Heart left ventricle (tissue), 16 donors: ENCODE data around the gene CNTFR. TPM values are rescaled to one million over a fixed set of nuclear protein-coding genes. Genes with fewer than 3 reads are reported as not detected.

Experiments
- ATAC-seq, 4 donors: fragments of 200-7000 bp; cut with Tn5 transposase; one replicate each; pipeline ENCODE4 v1.9.1; 2020 to 2022; ENCODE audit warnings: moderate library complexity in 4 of 4, mild to moderate bottlenecking in 3 of 4, moderate number of reproducible peaks in 1 of 4
- DNase-seq, 5 donors: peaks; one replicate each; pipeline ENCODE4 v3.0.0-alpha.2; 2020
- H3K27ac ChIP-seq, 12 donors: fragments of 200-600 bp; sonication (generic) in 4 of 12; one replicate each; pipeline versions ENCODE4 v1.5.0 to v1.8.0; 2016 to 2022; ENCODE audit warnings: mild to moderate bottlenecking in 2 of 12
- H3K27me3 ChIP-seq, 9 donors: fragments of 200-600 bp; sonication (generic) in 2 of 9; one replicate each; pipeline versions ENCODE4 v1.5.1 to v1.8.0; 2016 to 2022; ENCODE audit warnings: mild to moderate bottlenecking in 3 of 9
- H3K36me3 ChIP-seq, 9 donors: fragments of 200-600 bp; sonication (generic) in 2 of 9; one replicate each; pipeline versions ENCODE4 v1.5.0 to v1.8.0; 2018 to 2022; ENCODE audit warnings: mild to moderate bottlenecking in 2 of 9
- H3K4me1 ChIP-seq, 12 donors: fragments of 200-600 bp; sonication (generic) in 4 of 12; one replicate each; pipeline versions ENCODE4 v1.5.0 to v1.8.0; 2016 to 2022; ENCODE audit warnings: mild to moderate bottlenecking in 3 of 12
- H3K4me3 ChIP-seq, 12 donors: fragments of 200-600 bp; sonication (generic) in 4 of 12; one replicate each; pipeline versions ENCODE4 v1.5.0 to v1.8.0; 2017 to 2022; ENCODE audit warnings: mild to moderate bottlenecking in 9 of 12, moderate library complexity in 4 of 12
- H3K9me3 ChIP-seq, 12 donors: fragments of 200-600 bp; sonication (generic) in 4 of 12; one replicate each; pipeline versions ENCODE4 v1.5.0 to v1.8.0; 2016 to 2022; ENCODE audit warnings: mild to moderate bottlenecking in 1 of 12
- CTCF ChIP-seq, 12 donors: fragments of 200-600 bp; sonication (generic) in 4 of 12; IDR thresholded peaks; one replicate each; pipeline versions ENCODE4 v1.5.0 to v1.8.0; 2018 to 2022; ENCODE audit warnings: antibody characterized with exemption in 12 of 12, mild to moderate bottlenecking in 5 of 12
- POLR2A ChIP-seq, 2 donors: fragments of 450-650 bp; IDR thresholded peaks; one replicate each; pipeline ENCODE4 v1.6.1; 2017; ENCODE audit warnings: antibody characterized with exemption in 2 of 2, mild to moderate bottlenecking in 2 of 2, moderate library complexity in 2 of 2
- WGBS, 4 donors: extraction: QIAGEN DNeasy Blood & Tissue Kit in 2 of 4; methylation state at CpG; one replicate each; pipeline versions ENCODE4 v1.1.5 to v1.1.7; 2013 to 2018; 5-methylcytosine and 5-hydroxymethylcytosine counted together
- intact Hi-C, 10 donors: fragments of 100-400 bp; cut with DNase I; formaldehyde crosslinking; loops; one replicate each; pipeline versions ENCODE4 v1.11.1 to v1.14.2; 2022
- polyA plus RNA-seq, 2 donors: library from polyadenylated mRNA; stranded (reverse); fragments of 200-250 nt; gene quantifications; one replicate each; pipeline ENCODE4 v1.2.3, GENCODE V29; 2013
- total RNA-seq, 9 donors: library from RNA; depleted of rRNA in 2 of 9; stranded (reverse); fragments of >200 nt in 2 of 9; fragmentation: NEBNext Ultra II Directional in 3 of 9; extraction: Animal tissue kit (Norgen Biotek cat#: 25700) in 3 of 9; gene quantifications; one replicate each; pipeline versions ENCODE4 v1.1.0 to v1.2.4, GENCODE V29; 2016 to 2023
- donor health status: ischemic (EF 13 %, LVEDD 7.1; RV severe dilation, severe dysfunction).
- donor health status: healthy with polysubstance abuse.
- donor health status: DM: no; HTN: yes; CAD: no.
- donor health status: DM: no; HTN: no; CAD: no.
- donor health status: ischemic (EF 25% LVEDD 6.9; RV normal size, moderate dysfunction).
- donor health status: ischemic (EF 25% LVEDD 5.7; RV mildly dilated, moderate dysfunction).
- donor health status: healthy.
- donor health status: DM: yes; HTN: yes; CAD: no.
- donor health status: ischemic (EF 35%, LVEDD 5.7; RV mildly dilated, moderate dysfunction).
- donor health status: nonischemic (EF 11% LVEDD 7.7; RV severe dilation, severe dysfunction).
- donor health status: DM: yes; HTN: yes; CAD: no.
- donor health status: PGD.
- donor health status: ischemic (EF 29% LVEDD 5.4; RV normal size, mild dysfunction).
- donor health status: nonischemic (EF 23%, LVEDD 6.1; RV moderate dilation, normal function).

The CNTFR gene
- total and polyA plus RNA-seq, 11 donors = 0.43 to 9.8 (median 2.0) TPM

DNA sequence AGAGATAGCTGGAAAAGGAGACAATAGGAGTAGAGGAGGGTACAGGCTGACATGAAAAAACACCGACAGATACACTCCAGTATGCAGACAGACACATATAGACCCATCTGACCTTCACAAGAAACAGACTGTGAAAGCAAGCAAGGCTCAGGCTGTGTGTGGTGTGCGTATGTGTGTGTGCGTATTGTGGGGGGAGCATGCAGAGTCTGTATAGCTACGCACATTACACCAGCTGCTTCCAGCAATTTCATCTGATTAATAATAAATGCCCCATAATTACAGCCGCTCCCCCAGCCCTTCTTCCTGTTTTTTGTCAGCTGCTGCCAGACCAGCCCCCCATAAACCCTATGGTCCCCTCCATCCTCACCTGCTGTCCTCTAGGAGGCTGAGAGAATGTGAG is 6.7 kb downstream of the CNTFR start:
- H3K27me3 ChIP-seq = peaks cover 0 to 71% (median 14%) of the 10 kb centered on the region in 9 donors
- H3K4me3 ChIP-seq = no peak overlapping the region

DNA sequence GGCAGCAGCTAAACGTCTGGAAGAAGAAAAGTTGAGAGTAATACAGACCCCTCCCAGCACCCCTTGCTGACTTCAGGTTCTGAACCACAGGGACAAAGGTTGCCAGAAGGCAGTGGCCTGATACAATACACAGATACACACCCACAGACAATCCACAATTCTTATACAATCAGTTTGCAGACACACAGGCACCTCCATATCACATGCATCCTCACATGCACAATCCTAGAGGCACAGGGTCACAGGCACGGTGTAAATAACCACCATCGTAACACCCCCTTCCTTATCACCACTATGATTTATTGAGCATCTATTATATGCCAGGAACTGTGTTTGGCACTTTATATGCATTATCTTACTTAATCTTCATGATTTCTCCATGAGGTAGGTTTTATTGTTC is 8.2 kb downstream of the CNTFR start:
- TF ChIP-seq POLR2A (IDR thresholded peaks at IDR 0.05) (no peak), CTCF (IDR thresholded peaks at IDR 0.05) (no peak)
- H3K27me3 ChIP-seq = peaks cover 0 to 70% (median 18%) of the 10 kb centered on the region in 9 donors
- H3K4me3 ChIP-seq = no peak overlapping the region
- WGBS, 4 donors = 83 to 88% (median 86%) methylated on average over 3 of the region's 3 CpGs
- H3K9me3 ChIP-seq = no peaks in the 10 kb centered on the region
- no peak overlapping the region for H3K27ac ChIP-seq
- ATAC-seq (no peak), DNase-seq (no peak)
- intact Hi-C loops = no loop called here
- peaks cover 0 to 30% (median 10%) of the 10 kb centered on the region in 12 donors for H3K4me1 ChIP-seq
- no peaks in the 10 kb centered on the region for H3K36me3 ChIP-seq

More for the DNA sequence above, 6.7 kb downstream of the CNTFR start:
- no peak for ATAC-seq
- Histone ChIP-seq H3K36me3 (no peaks in the 10 kb centered on the region), H3K27ac (no peak overlapping the region), H3K4me1 (peaks cover 0 to 21% (median 10%) of the 10 kb centered on the region in 12 donors), H3K9me3 (no peaks in the 10 kb centered on the region)
- 67 to 96% (median 93%) methylated on average over 5 of the region's 5 CpGs for WGBS, 4 donors
- no peak for DNase-seq
- intact Hi-C loops = no loop called here
- no peak for TF ChIP-seq CTCF (IDR thresholded peaks at IDR 0.05)
- TF ChIP-seq POLR2A (IDR thresholded peaks at IDR 0.05) = no peak

DNA sequence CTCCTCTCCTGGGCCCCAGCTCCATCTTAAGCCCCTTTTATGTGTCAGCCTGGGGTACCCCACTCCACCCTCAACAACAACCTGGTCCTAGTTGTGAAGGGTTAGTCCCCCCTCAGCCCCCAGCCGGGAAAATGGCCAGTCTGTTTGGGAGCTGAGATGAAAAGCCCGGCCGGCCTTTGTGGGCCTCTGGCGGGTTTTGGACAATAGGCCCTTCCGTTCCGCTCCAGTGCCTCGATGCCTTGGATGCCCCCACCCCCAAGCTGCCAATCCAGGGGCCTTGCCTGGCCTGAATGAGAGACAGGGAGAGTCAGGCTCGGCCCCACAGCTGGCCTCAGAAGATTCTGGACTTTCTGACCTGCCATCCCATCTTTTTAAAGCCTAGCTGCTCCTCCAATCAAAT is 9.2 kb downstream of the CNTFR start:
- TF ChIP-seq POLR2A (IDR thresholded peaks at IDR 0.05) = no peak
- no peak for TF ChIP-seq CTCF (IDR thresholded peaks at IDR 0.05)
- Histone ChIP-seq H3K4me1 (peaks cover 0 to 30% (median 10%) of the 10 kb centered on the region in 12 donors), H3K4me3 (no peak overlapping the region), H3K27ac (no peak overlapping the region), H3K9me3 (no peaks in the 10 kb centered on the region), H3K27me3 (peaks cover 0 to 62% (median 17%) of the 10 kb centered on the region in 9 donors), H3K36me3 (no peaks in the 10 kb centered on the region)
- ATAC-seq = no peak
- intact Hi-C loops = no loop called here
- DNase-seq = no peak
- WGBS, 4 donors = 72 to 89% (median 81%) methylated on average over 8 of the region's 8 CpGs

DNA sequence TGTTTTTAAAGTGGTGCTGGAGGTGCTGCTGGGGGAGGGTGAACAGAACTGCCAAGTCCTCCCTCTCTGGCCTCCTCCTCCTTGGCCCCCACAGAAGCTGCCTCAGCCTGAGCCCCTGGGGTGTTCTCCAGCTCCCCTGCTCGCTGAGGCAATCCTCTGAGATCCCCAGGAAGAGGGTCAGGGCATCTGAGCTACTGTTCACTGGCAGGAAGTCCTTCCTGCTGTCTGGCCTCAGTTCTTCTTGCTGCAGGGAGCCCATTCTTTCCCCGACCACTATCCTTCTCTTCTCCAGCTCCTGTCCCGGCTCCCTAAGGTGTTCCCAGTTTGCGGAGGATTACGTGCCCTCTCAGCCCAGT is 9.7 kb downstream of the CNTFR start:
- Histone ChIP-seq H3K4me3 (no peak overlapping the region), H3K27ac (no peak overlapping the region), H3K4me1 (peaks cover 0 to 30% (median 10%) of the 10 kb centered on the region in 12 donors), H3K27me3 (peaks cover 0 to 56% (median 15%) of the 10 kb centered on the region in 9 donors), H3K36me3 (no peaks in the 10 kb centered on the region), H3K9me3 (no peaks in the 10 kb centered on the region)
- intact Hi-C loops = no loop called here
- TF ChIP-seq POLR2A (IDR thresholded peaks at IDR 0.05) (no peak), CTCF (IDR thresholded peaks at IDR 0.05) (no peak)
- DNase-seq (no peak), ATAC-seq (no peak)
- WGBS, 4 donors = 85 to 91% (median 87%) methylated on average over 5 of the region's 5 CpGs
